Measurements from ENCODE around the gene TIMP3. TPM values are rescaled to one million over a fixed set of nuclear protein-coding genes. Genes with fewer than 3 reads are reported as not detected.
A peak's percentile ranks its signal among the peaks of the same experiment; 100 is the strongest.
"Not testable (repeated sequence)": the region's sequence is repeated elsewhere in the genome, so short reads cannot be mapped to it uniquely, and the experiment has no call there.

Gene TIMP3
- total RNA-seq = 26.7 TPM

- ATAC-seq (peak; percentile 88), DNase-seq (ENCODE audit: low spot score) (peak; percentile 91)
Observed at GRCh38 chr22:32801537-32802236, at the start of gene TIMP3. TIMP3 (plus strand) TSS chr22:32801705; CDS start chr22:32802002, 297 bp downstream.

- no peak for DNase-seq (ENCODE audit: low spot score)
- no peak for ATAC-seq
Observed at GRCh38 chr22:32752326-32752725, 49.2 kb upstream of the TIMP3 start.

DNA sequence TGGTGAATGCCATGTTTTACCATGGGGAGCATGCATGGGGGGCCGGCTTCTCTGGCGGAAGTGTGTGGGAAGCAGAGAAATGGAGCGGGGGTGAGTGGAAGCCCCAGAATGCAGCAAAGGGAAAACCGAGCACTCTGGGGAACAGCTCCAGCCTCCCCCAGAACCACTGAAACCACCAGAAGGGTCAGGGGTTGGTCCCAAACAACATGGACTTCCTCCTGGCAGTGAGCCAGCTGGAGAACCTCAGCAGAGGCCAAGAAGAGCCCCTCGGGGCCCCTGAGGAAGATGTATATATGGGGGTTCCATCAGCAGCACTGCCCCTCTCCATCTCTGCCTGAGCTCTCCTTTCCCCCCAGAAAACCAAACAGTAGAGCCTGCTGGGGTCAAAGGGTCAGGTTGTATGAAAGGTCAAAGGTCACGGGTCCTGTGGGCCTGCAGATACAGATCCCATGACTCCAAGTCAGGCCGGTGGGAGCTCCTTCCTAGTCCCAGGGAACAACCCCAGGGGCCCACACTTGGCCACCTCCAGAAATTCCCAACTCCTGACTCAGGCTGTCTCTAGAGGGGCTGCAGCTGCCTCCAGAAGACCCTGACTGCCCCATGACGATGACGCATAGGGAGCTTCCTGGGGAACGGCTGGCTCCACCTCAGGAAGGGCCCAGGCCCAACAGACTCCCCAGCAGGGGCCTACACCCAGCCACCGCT lies 48.5 kb upstream of the TIMP3 start:
- ATAC-seq (no peak), DNase-seq (ENCODE audit: low spot score) (no peak)

- DNase-seq (ENCODE audit: low spot score) = no peak
- ATAC-seq = no peak
Observed at GRCh38 chr22:32753591-32753990, 47.9 kb upstream of the TIMP3 start.

DNA sequence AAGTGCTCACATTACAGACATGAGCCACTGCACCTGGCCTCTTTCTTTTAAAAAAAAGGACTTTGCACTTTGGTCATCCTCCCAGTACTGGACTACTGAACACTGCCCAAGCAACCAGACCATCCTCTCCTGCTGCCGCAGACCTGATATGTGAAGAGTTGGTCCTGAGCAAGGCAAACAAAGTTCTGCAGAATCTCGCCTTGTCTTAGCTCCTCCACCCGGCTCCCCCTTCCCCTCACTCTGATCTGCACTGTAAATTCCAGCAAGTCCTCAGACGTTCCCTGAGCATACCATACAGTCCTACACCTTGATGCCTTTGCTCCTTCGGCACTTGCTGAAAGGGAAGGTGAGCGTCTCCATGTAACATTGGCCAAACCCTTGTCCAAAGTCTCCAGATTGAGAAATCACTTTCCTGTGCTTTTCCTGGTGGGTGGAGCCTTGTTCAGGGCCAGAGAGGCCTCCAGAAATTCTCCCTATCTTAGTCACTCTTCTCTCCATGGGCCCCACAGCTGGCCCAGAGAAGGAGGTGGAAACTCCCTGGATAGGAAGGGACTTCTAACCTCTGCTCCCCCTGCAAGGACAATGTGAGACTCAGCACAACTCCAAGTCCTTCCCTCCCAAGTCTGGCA lies 47.0 kb upstream of the TIMP3 start:
- peak; percentile 80 for ATAC-seq
- DNase-seq (ENCODE audit: low spot score) = no peak

DNA sequence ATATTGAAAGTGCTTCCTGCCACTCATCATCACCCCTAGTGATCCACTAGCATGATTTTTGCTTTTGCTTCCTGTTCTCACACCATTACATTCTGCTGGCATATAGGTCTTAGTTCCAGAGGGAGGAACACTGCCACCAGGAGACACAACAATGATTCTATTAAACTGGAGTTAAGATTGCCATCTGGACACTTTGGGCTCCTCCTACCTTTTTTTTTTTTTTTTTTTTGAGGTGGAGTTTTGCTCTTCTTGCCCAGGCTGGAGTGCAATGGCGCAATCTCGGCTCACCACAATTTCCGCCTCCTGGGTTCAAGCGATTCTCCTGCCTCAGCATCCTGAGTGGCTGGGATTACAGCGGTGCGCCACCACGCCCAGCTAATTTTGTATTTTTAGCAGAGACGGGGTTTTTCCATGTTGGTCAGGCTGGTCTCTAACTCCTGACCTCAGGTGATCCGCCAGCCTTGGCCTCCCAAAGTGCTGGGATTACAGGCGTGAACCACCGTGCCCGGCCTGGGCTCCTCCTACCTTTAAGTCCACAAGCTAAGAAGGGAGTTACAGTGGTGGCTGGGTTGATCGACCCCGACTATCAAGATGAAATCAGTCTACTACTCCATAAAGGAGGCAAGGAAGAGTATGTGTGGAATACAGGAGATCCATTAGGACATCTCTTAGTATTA lies 44.3 kb upstream of the TIMP3 start:
- not testable (repeated sequence) for ATAC-seq; DNase-seq (ENCODE audit: low spot score)

DNA sequence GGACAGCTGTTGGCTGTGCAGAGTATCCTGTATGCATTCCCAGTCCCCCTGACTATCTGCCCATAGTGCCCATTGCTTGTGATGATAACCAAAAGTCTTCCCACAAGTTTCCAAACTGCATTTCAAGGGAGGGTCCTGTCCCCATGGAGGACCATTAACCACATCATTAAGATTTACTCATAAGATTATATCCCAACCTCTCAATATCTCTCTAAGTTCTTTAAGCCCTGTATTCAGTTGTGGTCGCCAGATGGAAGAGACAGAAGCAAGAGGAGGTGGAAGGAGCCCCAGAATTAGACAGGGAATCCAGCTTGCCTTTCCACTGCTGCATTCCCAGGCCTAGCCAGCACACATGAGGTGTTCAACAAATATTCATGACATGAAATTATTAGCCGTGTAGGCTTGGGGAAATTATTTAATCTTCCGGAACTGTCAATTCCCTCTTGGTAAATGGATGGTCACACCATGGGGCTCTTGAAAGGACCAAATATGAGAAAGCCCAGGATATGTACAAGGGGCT lies 42.6 kb upstream of the TIMP3 start:
- ATAC-seq = no peak
- DNase-seq (ENCODE audit: low spot score) = no peak

- ATAC-seq = no peak
- no peak for DNase-seq (ENCODE audit: low spot score)
Observed at GRCh38 chr22:32760396-32760795, 41.1 kb upstream of the TIMP3 start.

DNA sequence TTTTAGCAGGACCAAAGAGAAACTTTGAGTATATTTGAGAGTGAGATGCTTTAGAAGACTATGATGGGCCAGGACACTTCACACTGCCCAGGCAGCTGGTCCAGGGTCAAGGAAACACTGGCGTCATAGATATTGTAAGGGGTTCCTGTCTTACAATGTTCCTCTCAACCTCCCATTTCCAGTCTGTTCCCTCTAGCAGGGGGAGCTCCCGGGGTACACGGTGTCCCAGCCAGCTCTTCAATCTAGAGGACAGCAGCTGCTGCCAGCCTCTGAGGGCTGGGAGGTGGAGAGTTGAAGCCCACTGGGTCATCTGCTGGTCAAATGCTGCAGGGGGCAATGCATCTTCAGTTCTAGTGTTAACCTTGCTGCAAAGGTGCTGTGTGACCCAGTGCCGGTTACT lies 40.7 kb upstream of the TIMP3 start:
- DNase-seq (ENCODE audit: low spot score) = no peak
- peak; percentile 32 for ATAC-seq

DNA sequence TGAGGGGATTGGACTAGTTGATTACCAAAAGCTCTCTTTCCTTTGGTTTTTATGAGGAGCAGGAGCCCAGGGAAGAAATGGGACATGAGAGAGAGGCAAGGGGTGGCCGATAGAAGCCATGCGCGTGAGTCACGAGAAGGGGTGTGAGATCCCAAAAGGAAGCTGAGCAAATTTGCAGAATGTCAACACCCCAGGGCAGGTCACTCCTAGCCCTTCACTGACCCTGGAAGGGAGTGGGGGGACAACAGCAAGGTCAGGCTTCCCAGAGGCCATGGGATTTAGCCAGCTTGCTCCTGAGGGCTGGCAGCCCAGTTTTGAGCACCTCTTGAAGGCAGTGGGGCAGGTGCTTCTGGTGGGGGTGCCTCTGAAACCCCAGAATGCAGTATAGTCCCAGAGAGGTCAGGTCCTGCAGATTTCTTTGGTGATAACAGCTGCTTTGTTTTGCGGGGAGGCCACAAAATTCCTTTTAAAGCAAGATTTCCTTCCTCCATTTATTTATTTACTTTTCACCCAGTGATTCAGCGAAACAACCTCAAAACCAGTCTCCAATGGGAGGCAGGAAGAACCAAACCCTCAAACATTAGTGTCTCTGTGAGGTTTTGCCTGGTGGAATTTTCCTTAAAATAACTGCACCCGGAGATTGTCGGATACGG lies 40.1 kb upstream of the TIMP3 start:
- DNase-seq (ENCODE audit: low spot score) (no peak), ATAC-seq (no peak)

- ATAC-seq = peak; percentile 59
- no peak for DNase-seq (ENCODE audit: low spot score)
Observed at GRCh38 chr22:32764330-32765131, 37.0 kb upstream of the TIMP3 start.

GRCh38 chr22:32765132-32765618 lies 36.3 kb upstream of the TIMP3 start:
- DNase-seq (ENCODE audit: low spot score) = no peak
- no peak for ATAC-seq

GRCh38 chr22:32771756-32772155 lies 29.7 kb upstream of the TIMP3 start:
- DNase-seq (ENCODE audit: low spot score) (no peak), ATAC-seq (no peak)

- peak; percentile 85 for ATAC-seq
- DNase-seq (ENCODE audit: low spot score) = peak; percentile 81
Observed at GRCh38 chr22:32775957-32776356, 25.5 kb upstream of the TIMP3 start.

DNA sequence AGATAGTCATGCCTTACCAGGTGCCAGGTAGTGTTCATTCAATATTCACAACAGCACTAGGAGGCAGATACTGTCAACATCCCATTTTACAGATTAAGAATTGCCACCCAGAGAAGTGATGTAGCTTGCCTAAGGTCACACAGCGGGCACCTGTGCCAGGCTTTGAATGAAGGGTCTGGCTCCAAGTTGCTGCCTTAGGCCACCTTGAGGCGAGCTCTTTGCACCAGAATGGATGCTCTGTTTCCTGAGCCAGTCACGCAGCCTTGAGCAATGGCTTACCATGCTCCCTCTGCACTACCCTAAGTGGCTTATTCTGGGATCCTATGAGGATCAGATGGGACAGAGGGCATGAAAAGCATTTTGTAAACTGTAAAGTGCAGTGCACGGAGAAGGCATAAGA lies 25.1 kb upstream of the TIMP3 start:
- peak; percentile 2 for ATAC-seq
- DNase-seq (ENCODE audit: low spot score) = no peak

- no peak for ATAC-seq
- DNase-seq (ENCODE audit: low spot score) = no peak
Observed at GRCh38 chr22:32776802-32777201, 24.7 kb upstream of the TIMP3 start.

- ATAC-seq (no peak), DNase-seq (ENCODE audit: low spot score) (no peak)
Observed at GRCh38 chr22:32777987-32778386, 23.5 kb upstream of the TIMP3 start.

- DNase-seq (ENCODE audit: low spot score) (no peak), ATAC-seq (no peak)
Observed at GRCh38 chr22:32780726-32781310, 20.7 kb upstream of the TIMP3 start.

DNA sequence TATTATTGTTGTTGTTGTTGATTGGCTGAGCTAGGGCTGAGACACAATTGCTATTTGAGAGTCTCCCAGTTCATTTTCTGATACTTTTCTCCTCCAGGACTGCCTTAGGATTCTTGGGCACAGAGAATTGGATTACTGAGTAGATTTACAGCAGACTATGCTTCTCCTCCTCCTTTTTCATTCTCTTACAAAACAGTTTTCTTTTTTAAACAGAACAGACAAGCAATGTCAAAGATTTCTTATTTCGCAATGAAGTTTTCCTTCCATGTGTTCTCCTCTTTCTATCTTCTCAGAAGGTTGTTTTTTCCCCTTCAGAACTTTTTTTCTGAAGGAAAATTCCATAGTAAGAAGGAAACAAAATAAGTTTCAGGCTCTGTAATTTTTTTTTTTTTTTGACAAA lies 19.8 kb upstream of the TIMP3 start:
- no peak for ATAC-seq
- DNase-seq (ENCODE audit: low spot score) = no peak
